IMR-90 (cell line): Measurements from ENCODE around the gene CDC5L. TPM values are rescaled to one million over a fixed set of nuclear protein-coding genes. Genes with fewer than 3 reads are reported as not detected.

Source experiments
- ATAC-seq: fragments of 200-7000 bp; cut with Tn5 transposase; 2 replicates; pipeline ENCODE4 v1.9.1; 2020; ENCODE audit warnings: low read depth, mild to moderate bottlenecking, moderate library complexity
- BruUV-seq: library from RNA; stranded (reverse); fragments of 400-500 nt; replicated peaks from 2 replicates; lab custom pipeline; 2021; lab: Mats Ljungman, UMichigan
- CTCF ChIA-PET: fragments of 300-600 bp; formaldehyde crosslinking; extraction: SDS; loops from one replicate; lab custom pipeline; 2021; ENCODE audit warnings: antibody characterized with exemption; lab: Yijun Ruan, JAX
- POLR2A ChIA-PET: fragments of 300-600 bp; sonication (Branson Sonifier 250); formaldehyde crosslinking; loops from one replicate; lab custom pipeline; 2022; ENCODE audit warnings: antibody characterized with exemption; ENCODE audit not compliant: unreplicated experiment; lab: Charles Lee
- DNase-seq: peaks from one replicate; pipeline ENCODE4 v3.0.0; 2013
- H2AFZ ChIP-seq: replicated peaks from 2 replicates; pipeline ENCODE3; 2013; ENCODE audit warnings: low read length, mild to moderate bottlenecking; ENCODE audit not compliant: poor library complexity
- H2AK5ac ChIP-seq: 2 replicates; pipeline ENCODE4 v1.6.1; 2013; ENCODE audit warnings: low read depth, low read length, inconsistent platforms
- H2AK9ac ChIP-seq: replicated peaks from 2 replicates; pipeline ENCODE3; 2013; ENCODE audit warnings: mild to moderate bottlenecking, low read depth, low read length, moderate library complexity; ENCODE audit not compliant: poor library complexity
- H2BK120ac ChIP-seq: 2 replicates; pipeline ENCODE4 v1.6.1; 2013; ENCODE audit warnings: low read depth, low read length, inconsistent platforms
- H2BK15ac ChIP-seq: 3 replicates; pipeline ENCODE4 v1.6.1; 2013; ENCODE audit warnings: low read depth, low read length, inconsistent platforms
- H2BK20ac ChIP-seq: 2 replicates; pipeline ENCODE4 v1.6.1; 2013; ENCODE audit warnings: low read depth, mild to moderate bottlenecking, inconsistent platforms, low read length, moderate library complexity
- H2BK5ac ChIP-seq: 2 replicates; pipeline ENCODE4 v1.6.1; 2013; ENCODE audit warnings: mild to moderate bottlenecking, low read depth, low read length, inconsistent platforms; ENCODE audit not compliant: poor library complexity, severe bottlenecking
- H3K14ac ChIP-seq: replicated peaks from 2 replicates; pipeline ENCODE4 v1.6.1; 2013; ENCODE audit warnings: low read depth, low read length, inconsistent platforms
- H3K18ac ChIP-seq: 2 replicates; pipeline ENCODE4 v1.6.1; 2013; ENCODE audit warnings: low read depth, low read length, control low read depth
- H3K23ac ChIP-seq: 2 replicates; pipeline ENCODE4 v1.6.1; 2013; ENCODE audit warnings: low read depth, low read length, inconsistent platforms
- H3K27ac ChIP-seq: 2 replicates; pipeline ENCODE4 v1.5.1; 2013; ENCODE audit warnings: mild to moderate bottlenecking, control low read depth, low read length; ENCODE audit not compliant: insufficient read depth
- H3K27me3 ChIP-seq: 2 replicates; pipeline ENCODE4 v1.6.1; 2013; ENCODE audit warnings: low read length; ENCODE audit not compliant: control insufficient read depth, insufficient read depth
- H3K36me3 ChIP-seq: 2 replicates; pipeline ENCODE4 v1.6.1; 2013; ENCODE audit warnings: low read length, mixed read lengths; ENCODE audit not compliant: control insufficient read depth, insufficient read depth
- H3K4ac ChIP-seq: 2 replicates; pipeline ENCODE4 v1.6.1; 2013; ENCODE audit warnings: low read depth, low read length, inconsistent platforms
- H3K4me1 ChIP-seq: 2 replicates; pipeline ENCODE4 v1.6.1; 2013; ENCODE audit warnings: low read length, mixed read lengths; ENCODE audit not compliant: control insufficient read depth, insufficient read depth
- H3K4me2 ChIP-seq: 2 replicates; pipeline ENCODE4 v1.6.1; 2013; ENCODE audit warnings: low read depth, mild to moderate bottlenecking, control low read depth, low read length, moderate library complexity
- H3K4me3 ChIP-seq: 2 replicates; pipeline ENCODE4 v1.5.1; 2013; ENCODE audit warnings: low read depth, mild to moderate bottlenecking, control low read depth, low read length, moderate library complexity; ENCODE audit not compliant: insufficient read depth
- H3K56ac ChIP-seq: 2 replicates; pipeline ENCODE4 v1.6.1; 2013; ENCODE audit warnings: low read length, inconsistent platforms; ENCODE audit not compliant: insufficient read depth; ENCODE audit errors: extremely low read depth
- H3K79me1 ChIP-seq, 2 experiments: 2 replicates each; pipeline ENCODE4 v1.6.1; 2013; ENCODE audit warnings: low read length in 2 of 2, inconsistent platforms in 1 of 2, low read depth in 1 of 2
- H3K9ac ChIP-seq: 2 replicates; pipeline ENCODE4 v1.6.1; 2013; ENCODE audit warnings: low read depth, low read length, control low read depth
- H3K9me1 ChIP-seq: 2 replicates; pipeline ENCODE4 v1.6.1; 2013; ENCODE audit warnings: low read length, inconsistent platforms; ENCODE audit not compliant: insufficient read depth
- H3K9me3 ChIP-seq: 2 replicates; pipeline ENCODE4 v1.6.1; 2013; ENCODE audit warnings: low read length; ENCODE audit not compliant: control insufficient read depth, insufficient read depth
- H4K20me1 ChIP-seq: 2 replicates; pipeline ENCODE4 v1.6.1; 2013; ENCODE audit warnings: low read length, inconsistent platforms; ENCODE audit not compliant: insufficient read depth
- H4K5ac ChIP-seq: 2 replicates; pipeline ENCODE4 v1.6.1; 2013; ENCODE audit warnings: mild to moderate bottlenecking, low read depth, low read length, control low read depth
- H4K8ac ChIP-seq, 2 experiments: 2 replicates each; pipeline ENCODE4 v1.6.1; 2013; ENCODE audit warnings: low read depth in 2 of 2, low read length in 2 of 2, control low read depth in 1 of 2, inconsistent platforms in 1 of 2
- H4K91ac ChIP-seq: 2 replicates; pipeline ENCODE4 v1.6.1; 2013; ENCODE audit warnings: low read depth, low read length, inconsistent platforms; ENCODE audit not compliant: insufficient read depth
- CEBPB ChIP-seq: IDR thresholded peaks from 2 replicates; pipeline ENCODE4 v1.6.1; 2012; ENCODE audit warnings: low read depth, low read length, improper control_type of control experiment
- CHD1 ChIP-seq: IDR thresholded peaks from 2 replicates; pipeline ENCODE4 v1.6.1; 2012; ENCODE audit warnings: low read depth, low read length, improper control_type of control experiment
- FOS ChIP-seq: fragments of 150-350 bp; IDR thresholded peaks from 2 replicates; pipeline ENCODE4 v1.6.1; 2016; ENCODE audit warnings: low read depth, low read length
- MAZ ChIP-seq: IDR thresholded peaks from 2 replicates; pipeline ENCODE4 v1.6.1; 2012; ENCODE audit warnings: low read depth, mild to moderate bottlenecking, low read length, improper control_type of control experiment, moderate library complexity, borderline replicate concordance
- NFE2L2 ChIP-seq: fragments of 150-350 bp; IDR thresholded peaks from 2 replicates; pipeline ENCODE4 v1.6.1; 2016; ENCODE audit warnings: low read depth, mild to moderate bottlenecking, low read length
- POLR2A ChIP-seq: IDR thresholded peaks from 2 replicates; pipeline ENCODE4 v1.6.1; 2012; ENCODE audit warnings: mild to moderate bottlenecking, low read depth, low read length
- RCOR1 ChIP-seq: IDR thresholded peaks from 2 replicates; pipeline ENCODE4 v1.6.1; 2012; ENCODE audit warnings: mild to moderate bottlenecking, low read length, improper control_type of control experiment; ENCODE audit not compliant: insufficient replicate concordance
- RFX5 ChIP-seq: IDR thresholded peaks from 2 replicates; pipeline ENCODE4 v1.8.0; 2012; ENCODE audit warnings: low read depth, mild to moderate bottlenecking, low read length, moderate library complexity
- WGBS, 2 experiments: methylation state at CpG; one replicate each; pipeline versions ENCODE4 v1.1.5 to v1.1.7; 2013; ENCODE audit warnings: missing lambda C conversion rate in 2 of 2; ENCODE audit not compliant: insufficient read length in 1 of 2; ENCODE audit errors: extremely low coverage in 2 of 2; 5-methylcytosine and 5-hydroxymethylcytosine counted together
- dilution Hi-C: fragments of 300-500 bp; cut with HindIII; formaldehyde crosslinking; loops from one replicate; pipeline ENCODE4 v1.14.3; 2018; ENCODE audit warnings: low sequenced_read_pairs; ENCODE audit not compliant: unreplicated experiment
- in situ Hi-C: fragments of 300-500 bp; cut with MboI; formaldehyde crosslinking; loops from 3 replicates; pipeline ENCODE4 v1.14.3; 2019; ENCODE audit warnings: low sequenced_read_pairs, inconsistent platforms, mixed read lengths
- intact Hi-C: fragments of 100-400 bp; cut with micrococcal nuclease; formaldehyde crosslinking; loops from 2 replicates; pipeline ENCODE4 v1.10.0; 2022
- polyA plus RNA-seq, 3 experiments: library from polyadenylated mRNA; depleted of rRNA; stranded (reverse); fragments of >200 nt; gene quantifications; 2 replicates each; pipeline ENCODE4 v1.2.3, GENCODE V29; 2012; ENCODE audit warnings: low replicate concordance in 1 of 3
- total RNA-seq: library from RNA; depleted of rRNA; stranded (reverse); fragments of >200 nt; gene quantifications from 2 replicates; pipeline ENCODE4 v1.2.3, GENCODE V29; 2012
- TF ChIP-seq, protein P1 (sequence below): conservative IDR thresholded peaks from 2 replicates; pipeline ENCODE4 v1.5.1; 2012; ENCODE audit warnings: mild to moderate bottlenecking, low read depth, low read length, improper control_type of control experiment
- TF ChIP-seq, protein P2 (sequence below): fragments of 150-350 bp; IDR thresholded peaks from 2 replicates; pipeline ENCODE4 v1.6.1; 2017; ENCODE audit warnings: mild to moderate bottlenecking, antibody characterized with exemption, low read length, low read depth

CDC5L gene
- total and polyA plus RNA-seq, 2 of the 4 experiments (the other 2 are of a cell fraction), result 9.9 to 17.7 TPM

DNA sequence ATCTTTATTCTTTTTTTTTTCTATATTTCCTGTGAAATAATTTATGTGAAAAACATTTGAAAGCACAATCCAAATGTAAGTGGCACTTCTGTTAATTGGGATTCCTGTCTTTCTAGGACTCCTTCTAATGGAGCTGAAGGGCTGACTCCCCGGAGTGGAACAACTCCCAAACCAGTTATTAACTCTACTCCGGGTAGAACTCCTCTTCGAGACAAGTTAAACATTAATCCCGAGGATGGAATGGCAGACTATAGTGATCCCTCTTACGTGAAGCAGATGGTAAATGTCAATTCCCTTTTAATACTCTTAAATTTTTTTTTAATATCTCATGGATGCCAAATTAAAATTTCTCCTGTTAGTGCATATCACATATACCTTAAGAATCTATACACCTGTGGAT lies 35.0 kb downstream of the CDC5L start:
- Histone ChIP-seq H4K8ac (no peak overlapping the region), H3K27ac (no peak overlapping the region), H3K9me3 (no peaks in the 10 kb centered on the region), H3K4me3 (no peak overlapping the region), H2AK9ac (no peak overlapping the region), H2BK5ac (no peak overlapping the region), H2AK5ac (no peak overlapping the region), H3K79me1 (peaks cover 15 to 16% of the 10 kb centered on the region in 2 experiments), H3K14ac (no peak overlapping the region), H3K18ac (no peak overlapping the region), H3K27me3 (no peaks in the 10 kb centered on the region), H3K4me1 (no peaks in the 10 kb centered on the region), H4K91ac (no peak overlapping the region), H2BK120ac (no peak overlapping the region), H3K4me2 (no peak overlapping the region), H3K36me3 (peaks cover 21% of the 10 kb centered on the region), H3K9me1 (no peaks in the 10 kb centered on the region), H3K4ac (no peak overlapping the region), H2AFZ (no peak overlapping the region), H4K5ac (no peak overlapping the region), H3K56ac (no peak overlapping the region), H3K9ac (no peak overlapping the region), H2BK20ac (no peak overlapping the region), H3K23ac (no peak overlapping the region), H4K20me1 (0 out of 2 replicates have a peak, but pooled peaks cover under 1% of the 10 kb centered on the region), H2BK15ac (no peak overlapping the region)
- DNase-seq (no peak), ATAC-seq (no peak)
- in situ Hi-C loops, result no loop called here
- CTCF ChIA-PET, result interaction anchor here (0.6 kb wide), 1 partner anchor 33 kb away, joined by 4 read pairs; no protein-coding TSS in a partner anchor
- POLR2A ChIA-PET, result no interaction called here
- dilution Hi-C loops, result no loop called here
- WGBS, 2 experiments, result no CpG with 5 or more reads among the region's 5 CpGs
- no TSS peak for BruUV-seq
- TF ChIP-seq POLR2A (no peak), NFE2L2 (no peak), CHD1 (no peak), CEBPB (no peak), RFX5 (no peak), FOS (no peak), MAZ (no peak), RCOR1 (no peak)
- TF ChIP-seq, protein P1, sequence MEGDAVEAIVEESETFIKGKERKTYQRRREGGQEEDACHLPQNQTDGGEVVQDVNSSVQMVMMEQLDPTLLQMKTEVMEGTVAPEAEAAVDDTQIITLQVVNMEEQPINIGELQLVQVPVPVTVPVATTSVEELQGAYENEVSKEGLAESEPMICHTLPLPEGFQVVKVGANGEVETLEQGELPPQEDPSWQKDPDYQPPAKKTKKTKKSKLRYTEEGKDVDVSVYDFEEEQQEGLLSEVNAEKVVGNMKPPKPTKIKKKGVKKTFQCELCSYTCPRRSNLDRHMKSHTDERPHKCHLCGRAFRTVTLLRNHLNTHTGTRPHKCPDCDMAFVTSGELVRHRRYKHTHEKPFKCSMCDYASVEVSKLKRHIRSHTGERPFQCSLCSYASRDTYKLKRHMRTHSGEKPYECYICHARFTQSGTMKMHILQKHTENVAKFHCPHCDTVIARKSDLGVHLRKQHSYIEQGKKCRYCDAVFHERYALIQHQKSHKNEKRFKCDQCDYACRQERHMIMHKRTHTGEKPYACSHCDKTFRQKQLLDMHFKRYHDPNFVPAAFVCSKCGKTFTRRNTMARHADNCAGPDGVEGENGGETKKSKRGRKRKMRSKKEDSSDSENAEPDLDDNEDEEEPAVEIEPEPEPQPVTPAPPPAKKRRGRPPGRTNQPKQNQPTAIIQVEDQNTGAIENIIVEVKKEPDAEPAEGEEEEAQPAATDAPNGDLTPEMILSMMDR, result no peak
- TF ChIP-seq, protein P2, sequence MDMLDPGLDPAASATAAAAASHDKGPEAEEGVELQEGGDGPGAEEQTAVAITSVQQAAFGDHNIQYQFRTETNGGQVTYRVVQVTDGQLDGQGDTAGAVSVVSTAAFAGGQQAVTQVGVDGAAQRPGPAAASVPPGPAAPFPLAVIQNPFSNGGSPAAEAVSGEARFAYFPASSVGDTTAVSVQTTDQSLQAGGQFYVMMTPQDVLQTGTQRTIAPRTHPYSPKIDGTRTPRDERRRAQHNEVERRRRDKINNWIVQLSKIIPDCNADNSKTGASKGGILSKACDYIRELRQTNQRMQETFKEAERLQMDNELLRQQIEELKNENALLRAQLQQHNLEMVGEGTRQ, result no peak
- intact Hi-C loops, result no loop called here
